Pons (tissue), 1 donor: ENCODE results near the gene F13A1.

Experiments used
- DNase-seq: peaks from one replicate; pipeline ENCODE4 v3.0.0-alpha.2; 2016; ENCODE audit warnings: low spot score

F13A1 gene

DNA sequence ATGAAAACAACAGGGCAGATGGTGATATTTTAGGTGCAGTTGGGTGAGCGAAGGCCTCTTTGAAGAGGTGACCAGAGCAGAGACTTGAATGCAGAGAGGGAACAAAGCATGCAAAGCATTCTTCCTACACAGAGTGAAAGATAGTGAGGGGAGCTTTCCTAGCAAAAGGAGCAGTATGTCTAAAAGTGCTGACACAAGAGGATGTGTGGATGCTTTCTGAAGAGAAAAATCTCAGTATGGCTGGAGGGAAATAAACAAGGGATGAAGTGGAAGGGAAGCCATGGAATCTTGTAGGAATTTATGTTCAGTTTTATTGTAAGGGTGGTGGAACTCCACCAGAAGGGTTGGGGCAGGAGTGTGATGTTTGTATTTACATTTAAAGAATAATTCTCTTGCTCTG lies 128.6 kb downstream of the F13A1 start:
- DNase-seq: no peak

DNA sequence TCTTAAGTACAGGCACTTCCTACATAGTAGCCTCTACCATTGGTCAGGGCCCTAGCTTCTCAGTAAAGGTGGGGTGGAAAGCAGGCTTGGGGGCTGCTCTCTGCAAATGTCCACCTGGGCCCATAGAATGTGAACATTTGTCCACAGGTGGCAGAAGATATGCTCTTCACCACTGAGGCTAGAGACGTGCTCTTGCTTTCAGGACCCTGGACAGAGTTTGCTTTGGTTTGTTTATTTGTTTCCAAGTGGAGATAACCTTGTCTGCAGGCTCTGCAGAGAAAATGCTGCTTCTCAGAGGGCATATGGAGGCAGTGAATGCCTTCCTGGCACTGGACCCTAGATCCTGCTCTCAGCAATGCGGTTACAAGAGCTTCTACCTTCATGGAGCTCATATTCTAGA lies 129.0 kb downstream of the F13A1 start:
- no peak for DNase-seq

DNA sequence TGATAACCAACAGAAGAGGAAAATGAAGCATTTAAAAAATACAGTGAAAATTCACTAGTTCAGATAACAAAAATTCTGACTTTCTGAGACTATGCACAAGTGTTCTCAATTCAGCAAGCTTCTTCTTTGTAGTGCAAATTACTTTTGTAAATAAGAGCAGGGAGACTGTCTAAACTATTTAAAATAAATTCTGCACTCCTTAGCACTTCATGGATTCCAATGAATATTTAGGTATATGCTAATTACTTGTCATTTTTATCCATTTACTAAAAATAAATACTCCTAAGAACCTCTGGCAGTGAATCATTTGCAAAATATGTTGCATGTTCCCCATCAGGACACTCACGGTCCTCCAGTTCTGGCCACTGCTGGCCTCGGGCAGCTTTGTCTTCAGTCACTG lies 139.8 kb downstream of the F13A1 start:
- DNase-seq: no peak

DNA sequence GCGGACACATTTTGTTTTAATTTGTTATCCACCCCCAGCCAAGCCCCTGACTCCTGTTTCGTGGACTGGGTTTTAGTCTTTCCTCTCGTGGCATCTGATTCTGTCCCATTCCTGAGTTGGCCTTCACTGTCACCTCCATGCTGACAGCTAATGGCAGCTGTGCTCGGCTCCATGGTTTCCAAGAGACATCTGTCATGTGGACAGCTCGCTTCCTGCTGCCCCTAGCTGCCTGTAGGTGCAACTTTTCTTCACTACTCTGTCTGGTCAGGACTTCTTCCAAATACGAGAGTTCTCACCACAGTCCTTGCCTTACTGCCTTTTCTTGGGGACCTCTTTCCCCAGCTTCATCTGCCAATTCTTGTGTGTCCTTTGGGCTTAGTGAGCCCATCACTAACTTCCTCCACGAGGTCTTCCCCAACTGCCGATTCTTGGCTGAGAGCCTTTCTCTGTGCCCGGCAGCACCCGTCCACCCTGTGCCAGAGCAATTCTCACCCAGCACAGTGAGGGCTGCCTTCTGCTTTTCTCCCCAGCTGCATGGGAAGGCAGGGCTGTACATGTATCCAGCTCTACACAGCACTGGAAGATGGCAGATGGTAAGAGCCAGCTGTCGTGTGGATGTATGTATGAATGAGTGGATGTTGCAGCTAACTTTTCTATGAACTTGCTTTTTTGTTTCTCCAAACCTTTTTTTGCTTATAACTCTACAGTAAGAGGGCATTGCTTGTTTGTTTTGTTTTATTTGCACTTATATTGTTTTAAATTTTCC lies 140.4 kb downstream of the F13A1 start:
- DNase-seq: no peak

DNA sequence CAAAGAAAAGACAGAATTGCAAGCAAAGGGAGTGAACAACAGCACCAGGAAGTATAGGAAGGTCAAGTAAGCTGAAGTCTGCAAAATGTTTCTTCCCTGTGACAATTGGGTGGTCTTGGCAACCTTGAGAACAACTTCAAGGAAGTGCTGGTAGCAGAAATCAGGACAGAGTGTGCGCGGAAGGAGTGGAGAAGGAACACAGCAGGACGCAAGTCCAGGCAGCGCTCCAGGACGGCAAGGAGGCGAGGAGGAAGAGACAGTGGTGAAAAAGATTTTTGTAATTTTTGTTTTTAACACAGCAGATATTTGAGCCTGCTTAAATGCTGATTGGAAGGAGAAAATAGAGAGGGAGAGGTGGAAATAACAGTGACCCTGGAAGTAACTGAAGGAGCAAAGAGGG lies 141.7 kb downstream of the F13A1 start:
- DNase-seq: no peak

DNA sequence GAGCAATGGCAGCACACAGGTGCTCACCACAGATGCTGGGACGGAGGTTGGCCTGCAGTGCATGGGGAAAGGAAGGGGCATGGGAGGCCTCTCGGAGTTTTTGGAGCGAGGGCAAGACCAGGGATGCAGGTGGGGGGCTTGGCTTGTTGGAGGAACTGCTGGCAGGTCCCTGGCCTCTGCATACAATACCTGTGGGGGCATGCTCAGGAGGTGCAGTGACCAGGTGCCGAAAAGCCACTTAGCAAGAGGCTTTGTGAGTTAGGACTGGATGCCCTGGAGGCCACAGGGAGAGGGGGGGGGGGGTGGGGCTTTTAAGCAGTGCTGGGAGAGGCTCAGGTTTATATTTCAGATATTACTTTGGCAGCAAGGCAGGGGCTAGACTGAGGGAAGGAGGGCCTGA lies 142.7 kb downstream of the F13A1 start:
- no peak for DNase-seq

DNA sequence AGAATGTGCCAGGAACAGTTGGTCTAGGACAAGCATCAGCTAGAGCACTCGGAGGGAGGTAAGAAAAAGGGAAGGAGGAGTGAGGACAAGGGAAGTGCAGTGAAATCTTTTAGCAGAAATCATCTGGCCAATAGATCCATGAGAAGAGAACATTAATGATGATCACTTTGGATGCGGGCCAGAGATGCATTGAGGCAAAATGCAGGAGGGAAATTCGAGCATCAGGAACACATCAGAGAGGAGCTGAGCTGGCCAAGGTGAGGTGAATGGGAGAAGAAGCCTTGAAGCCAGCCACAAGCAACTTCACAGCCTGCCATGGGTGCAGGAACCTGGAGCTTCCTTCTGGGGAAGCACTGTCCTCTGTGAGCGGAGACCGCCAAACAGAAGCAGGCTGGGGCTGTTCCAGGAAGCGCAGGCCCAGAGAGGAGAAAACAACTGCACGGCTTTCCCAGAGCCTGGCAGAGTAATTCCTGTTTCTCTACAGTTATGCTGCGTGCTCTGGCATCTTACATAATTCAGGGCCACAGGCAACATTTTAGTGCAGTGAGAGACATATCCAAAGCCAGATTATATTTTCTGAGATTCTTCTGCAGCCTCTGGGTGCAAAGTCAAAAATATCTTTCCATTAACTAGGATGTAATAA lies 143.8 kb downstream of the F13A1 start:
- DNase-seq: no peak

DNA sequence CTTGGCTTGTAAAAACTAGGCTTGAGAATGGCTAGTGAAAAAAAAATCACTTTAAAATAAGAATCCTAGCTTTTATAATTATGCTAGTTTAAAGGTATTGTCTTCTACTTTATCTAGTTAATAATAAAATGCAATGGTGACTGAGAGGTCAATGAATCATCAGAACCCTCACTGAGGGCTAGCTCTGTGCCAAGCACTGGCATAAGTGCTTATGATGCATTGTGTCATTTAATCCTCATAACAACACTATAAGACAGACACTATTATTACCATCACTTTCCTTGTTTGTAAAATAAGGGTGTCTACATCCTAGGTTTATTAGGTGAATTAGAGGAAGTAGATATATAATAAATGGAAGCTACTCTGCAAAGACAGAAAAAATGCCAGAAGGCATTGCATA lies 144.3 kb downstream of the F13A1 start:
- DNase-seq: no peak

DNA sequence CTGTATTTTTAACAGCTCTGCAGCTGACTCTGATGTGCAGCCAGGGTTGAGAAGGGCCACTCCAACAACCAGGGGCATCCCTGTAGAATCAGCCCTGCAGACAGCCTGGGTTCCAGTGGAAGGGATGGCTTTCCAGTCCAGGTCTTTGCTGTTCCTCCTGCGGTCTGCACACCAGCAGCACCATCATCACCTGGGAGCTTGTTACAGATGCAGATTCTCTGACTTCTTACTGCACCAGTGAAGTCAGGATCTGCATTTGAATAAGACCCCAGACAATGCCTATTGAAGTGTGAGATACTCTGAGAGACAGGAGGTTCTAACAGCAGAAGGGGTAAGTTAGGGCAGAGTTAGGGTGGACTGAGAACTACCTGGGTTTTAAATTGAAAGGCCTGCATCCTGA lies 151.3 kb downstream of the F13A1 start:
- DNase-seq: no peak

DNA sequence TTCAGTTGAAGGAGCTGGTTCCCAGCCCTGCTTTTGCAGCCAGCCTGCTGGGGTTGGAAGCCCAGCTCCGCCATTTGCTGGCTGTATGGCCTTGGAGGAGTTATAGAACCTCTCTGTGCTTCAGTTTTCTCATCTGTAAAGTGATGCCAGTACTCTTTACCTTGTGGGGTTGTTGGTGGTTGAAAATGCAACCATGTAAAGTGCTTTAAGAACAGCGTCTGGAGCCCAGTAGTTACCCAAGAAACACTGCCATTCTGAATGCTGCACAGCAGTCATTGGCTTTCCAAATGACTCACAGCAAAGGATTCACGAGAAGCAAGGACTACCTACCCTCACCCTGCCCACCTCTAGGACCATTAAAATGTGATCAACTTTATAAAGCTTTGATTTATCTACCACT lies 154.4 kb downstream of the F13A1 start:
- no peak for DNase-seq

DNA sequence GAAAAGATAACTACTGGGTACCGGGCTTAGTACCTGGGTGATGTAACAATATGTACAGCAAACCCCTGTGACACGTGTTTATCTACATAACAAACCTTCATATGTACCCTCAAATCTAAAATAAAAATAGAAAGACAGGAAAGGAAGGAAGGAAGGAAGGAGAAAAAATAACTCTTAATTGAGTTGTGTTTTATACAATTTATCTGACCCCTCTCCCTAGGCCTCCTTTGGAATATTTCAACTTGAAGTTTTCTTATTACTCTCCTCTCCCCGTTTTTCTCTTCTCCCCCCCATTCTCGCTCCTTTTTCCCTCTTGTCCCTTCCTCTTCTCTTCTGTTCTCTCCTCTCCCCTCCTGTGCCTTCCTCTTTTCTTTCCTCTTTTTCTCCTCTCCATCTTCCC lies 156.1 kb downstream of the F13A1 start:
- DNase-seq: no peak

DNA sequence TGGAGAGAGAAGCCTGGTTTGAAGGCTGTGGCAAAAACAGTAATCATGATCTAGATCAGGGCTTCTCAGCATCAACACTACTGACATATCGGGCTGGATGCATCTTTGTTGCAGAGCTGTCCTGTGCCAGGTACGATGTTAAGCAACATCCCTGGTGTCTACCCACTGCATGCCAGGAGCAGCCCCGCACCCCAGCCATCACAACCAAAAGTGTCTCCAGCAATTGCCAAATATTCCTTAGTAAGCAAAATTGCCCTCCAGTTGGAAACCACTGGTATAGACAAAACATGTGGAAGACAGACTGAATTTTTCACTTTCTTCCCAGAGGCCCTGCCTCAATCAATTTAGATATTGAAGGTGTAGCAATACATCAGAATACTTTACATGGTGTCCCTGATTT lies 166.1 kb downstream of the F13A1 start:
- no peak for DNase-seq

DNA sequence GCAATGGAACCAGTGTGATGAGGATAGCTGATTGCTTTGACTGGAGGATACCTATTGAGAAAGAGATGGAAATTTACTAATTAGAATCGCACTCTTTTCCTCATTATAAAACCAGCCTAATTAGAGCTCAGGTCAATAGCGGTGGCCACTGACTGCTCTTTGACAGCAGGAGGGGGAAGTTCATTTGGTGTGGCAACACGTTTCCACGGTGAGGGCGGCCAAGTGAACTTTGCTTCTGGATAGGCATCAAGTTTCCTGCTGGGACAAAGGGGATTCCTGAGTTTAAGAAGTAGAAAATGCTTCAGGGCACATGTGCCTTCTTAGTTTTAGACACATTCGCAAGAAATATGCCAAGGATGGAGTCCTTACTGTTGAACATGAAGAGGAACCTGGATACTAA lies 168.4 kb downstream of the F13A1 start:
- no peak for DNase-seq

DNA sequence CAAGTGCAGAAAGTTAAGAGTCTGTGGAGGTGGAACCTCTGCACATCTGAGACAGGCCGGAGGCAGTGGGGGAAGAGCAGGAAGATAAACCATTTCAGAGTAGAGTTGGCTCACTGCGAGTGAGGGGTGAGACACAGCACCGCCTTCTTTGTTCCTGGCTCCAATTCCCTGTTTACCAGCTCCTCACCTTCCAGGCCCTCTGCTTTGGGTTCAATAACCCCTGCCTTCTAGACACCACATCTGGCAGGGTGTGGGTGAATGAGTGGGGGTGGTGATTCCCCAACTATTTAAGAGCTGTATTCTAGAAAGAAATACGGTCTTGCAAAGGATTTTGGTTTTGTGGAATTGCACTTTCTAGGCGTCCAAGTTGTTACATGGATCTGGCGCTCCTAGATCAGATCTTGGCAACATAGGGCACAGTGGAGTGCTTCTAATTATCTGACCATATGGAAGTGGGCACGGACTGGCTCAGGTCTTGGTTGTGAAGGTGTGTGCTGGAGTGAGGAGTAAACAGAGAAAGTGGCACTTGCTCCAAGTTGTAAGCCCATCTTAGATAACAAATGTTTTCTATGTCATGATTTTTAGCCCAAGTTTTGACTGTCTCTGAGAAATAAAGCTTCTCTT lies 172.2 kb downstream of the F13A1 start:
- no peak for DNase-seq

DNA sequence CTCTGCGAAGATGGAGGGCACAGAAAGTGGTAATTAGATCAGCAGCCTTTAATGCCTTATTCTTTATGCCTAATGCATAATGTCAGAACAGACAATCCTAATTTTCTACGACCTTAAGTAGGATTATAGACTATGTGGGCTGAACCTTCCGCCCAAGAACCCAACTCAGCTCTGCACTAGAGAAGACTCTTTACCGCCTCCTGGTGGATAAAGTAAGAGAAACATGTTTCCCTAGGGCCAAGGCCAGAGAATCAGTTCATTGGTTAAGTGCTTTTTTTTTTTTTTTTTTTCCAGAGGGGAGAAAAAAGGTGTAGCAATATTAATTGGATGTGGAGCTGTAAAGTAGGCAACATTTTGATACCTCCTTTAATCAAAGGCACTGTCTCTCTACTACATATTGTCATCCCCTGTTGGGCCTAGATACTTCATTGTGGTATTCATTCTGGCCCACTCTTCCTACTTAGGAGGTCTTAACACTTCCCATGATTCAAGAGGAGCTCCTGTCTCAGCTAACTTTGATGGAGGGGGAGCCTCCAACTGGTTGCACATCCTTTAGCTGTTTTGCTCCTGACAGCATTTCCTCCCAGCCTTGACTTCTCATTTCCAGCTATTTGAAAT lies 188.9 kb downstream of the F13A1 start:
- DNase-seq: peak; percentile 20

DNA sequence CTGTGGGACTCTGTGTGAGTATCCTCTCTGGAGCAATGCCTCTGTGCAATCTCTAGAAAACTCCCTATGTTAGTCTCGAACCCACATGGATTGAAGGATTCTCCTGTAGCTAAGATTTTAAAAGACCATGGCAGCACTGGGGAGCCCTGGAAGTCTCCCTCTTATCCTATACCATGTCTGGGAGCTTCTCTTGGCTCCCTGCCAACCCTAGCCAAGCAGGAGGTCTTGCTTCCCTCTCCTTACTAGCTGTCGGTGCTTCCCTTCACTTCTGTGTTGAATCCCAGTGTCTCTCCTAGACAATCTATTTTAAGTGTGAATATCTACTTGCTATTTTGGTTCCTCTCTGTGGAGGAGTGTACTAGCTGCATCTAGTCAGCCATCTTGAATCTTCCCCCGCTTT lies 195.0 kb downstream of the F13A1 start:
- no peak for DNase-seq

DNA sequence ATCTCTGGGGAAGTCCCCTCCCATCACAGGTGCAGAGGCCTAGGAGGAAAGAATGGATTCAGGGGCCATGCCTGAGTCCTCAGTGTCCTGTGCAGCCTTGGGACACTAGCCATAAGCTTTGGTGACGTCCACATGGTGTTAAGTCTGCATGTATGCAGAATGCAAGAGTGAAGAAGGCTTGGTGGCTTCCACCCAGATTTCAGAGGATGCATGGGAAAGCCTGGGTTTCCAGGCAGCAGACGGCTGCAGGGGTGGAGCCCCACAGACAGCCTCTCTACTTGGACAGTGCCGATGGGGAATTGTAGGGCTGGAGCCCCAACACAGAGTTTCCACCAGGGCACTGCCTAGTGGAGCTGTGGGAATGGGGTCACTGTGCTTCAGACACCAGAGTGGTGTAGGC lies 196.7 kb downstream of the F13A1 start:
- no peak for DNase-seq

DNA sequence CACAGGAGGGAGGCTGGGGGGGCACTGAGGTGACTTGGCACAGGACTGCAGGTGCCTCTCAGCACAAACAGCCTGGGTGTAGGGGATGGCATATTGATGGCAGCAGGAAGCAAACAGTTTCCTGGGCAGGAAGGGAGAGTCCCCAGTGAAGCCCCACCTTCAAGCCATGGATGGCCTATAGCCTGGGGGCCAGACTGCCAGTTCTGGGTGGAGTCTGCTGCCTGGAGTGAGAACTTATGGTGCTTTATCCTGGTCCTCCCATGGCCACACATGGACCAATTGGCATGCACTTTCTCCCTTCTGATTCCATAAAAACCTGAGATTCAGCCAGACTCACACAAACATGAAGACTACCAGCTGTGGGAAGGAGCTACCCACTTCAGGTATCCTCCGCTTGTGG lies 198.5 kb downstream of the F13A1 start:
- DNase-seq: no peak

DNA sequence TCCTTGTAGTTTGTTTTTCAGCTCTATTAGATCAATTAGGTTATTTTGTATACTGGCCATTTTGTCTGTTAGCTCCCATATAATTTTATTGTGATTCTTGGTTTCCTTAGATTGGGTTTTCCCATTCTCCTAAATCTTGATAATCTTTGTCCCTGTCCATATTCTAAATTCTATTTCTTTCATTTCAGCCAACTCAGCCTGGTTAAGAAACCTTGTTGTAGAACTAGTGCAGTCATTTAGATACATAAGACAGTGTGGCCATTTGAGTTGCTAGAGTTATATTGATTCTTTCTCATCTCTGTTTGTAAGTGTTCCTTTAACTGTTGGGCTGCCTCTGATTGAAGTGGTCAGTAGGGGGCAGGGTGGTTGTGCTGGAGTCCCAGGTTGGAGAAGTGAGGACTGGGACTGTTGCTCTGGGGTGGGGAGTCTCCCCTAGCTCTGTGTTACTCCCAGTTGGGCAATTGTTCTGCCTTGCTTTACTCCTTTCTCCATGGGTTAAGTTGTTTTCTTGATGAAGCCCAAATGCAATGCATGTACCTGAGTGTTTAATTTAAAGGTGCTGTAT lies 214.9 kb downstream of the F13A1 start:
- no peak for DNase-seq
